ENCODE results near the gene PDE11A.

DNA sequence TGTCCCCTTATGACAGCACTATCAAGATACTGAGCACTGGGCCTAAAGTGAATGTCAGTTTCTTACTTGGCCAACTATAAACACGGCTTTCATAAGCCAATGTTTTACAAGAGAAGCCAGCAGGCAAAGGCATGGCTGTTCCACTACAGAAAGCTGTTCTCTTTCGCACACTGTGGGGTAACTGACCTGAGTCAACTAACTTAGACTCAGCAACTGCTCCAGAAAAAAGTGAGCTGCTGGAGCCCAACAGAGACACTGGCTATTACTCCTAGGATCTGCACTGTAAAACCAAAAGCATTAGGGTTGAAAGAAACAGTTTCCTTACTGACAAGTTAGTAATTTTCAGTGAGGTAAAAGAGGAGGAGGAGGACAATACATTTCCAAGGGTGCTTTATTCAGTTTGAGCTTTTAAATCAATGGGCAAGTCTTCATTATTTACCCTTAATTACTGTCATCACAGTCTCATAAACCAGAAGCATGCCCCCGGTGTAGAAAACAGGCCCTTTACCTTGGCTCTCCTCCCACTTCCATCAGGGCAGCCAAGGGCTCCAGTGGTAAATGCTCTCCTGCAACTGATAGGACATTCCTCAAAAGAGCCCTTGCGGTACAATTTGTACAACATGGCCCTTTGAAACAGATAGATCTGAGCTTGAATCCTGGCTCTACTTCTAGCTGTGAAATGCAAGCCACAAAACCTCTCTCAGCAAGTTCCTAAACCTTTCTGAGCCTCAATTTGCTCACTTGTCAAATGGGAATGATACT lies 275.7 kb downstream of the PDE11A start:
- TF ChIP-seq, protein P1, sequence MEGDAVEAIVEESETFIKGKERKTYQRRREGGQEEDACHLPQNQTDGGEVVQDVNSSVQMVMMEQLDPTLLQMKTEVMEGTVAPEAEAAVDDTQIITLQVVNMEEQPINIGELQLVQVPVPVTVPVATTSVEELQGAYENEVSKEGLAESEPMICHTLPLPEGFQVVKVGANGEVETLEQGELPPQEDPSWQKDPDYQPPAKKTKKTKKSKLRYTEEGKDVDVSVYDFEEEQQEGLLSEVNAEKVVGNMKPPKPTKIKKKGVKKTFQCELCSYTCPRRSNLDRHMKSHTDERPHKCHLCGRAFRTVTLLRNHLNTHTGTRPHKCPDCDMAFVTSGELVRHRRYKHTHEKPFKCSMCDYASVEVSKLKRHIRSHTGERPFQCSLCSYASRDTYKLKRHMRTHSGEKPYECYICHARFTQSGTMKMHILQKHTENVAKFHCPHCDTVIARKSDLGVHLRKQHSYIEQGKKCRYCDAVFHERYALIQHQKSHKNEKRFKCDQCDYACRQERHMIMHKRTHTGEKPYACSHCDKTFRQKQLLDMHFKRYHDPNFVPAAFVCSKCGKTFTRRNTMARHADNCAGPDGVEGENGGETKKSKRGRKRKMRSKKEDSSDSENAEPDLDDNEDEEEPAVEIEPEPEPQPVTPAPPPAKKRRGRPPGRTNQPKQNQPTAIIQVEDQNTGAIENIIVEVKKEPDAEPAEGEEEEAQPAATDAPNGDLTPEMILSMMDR (IDR thresholded peaks at IDR 0.05): no peak
- TF ChIP-seq POLR2AphosphoS5 (IDR thresholded peaks at IDR 0.05): no peak

Measured in transverse colon (tissue), 4 donors.